Stimulated activated CD4-positive, alpha-beta T cell treated with anti-CD3 and anti-CD28 coated beads, Interleukin-4, amount 100 ng/mL, for 24 hours (primary cell): Measurements from ENCODE around the gene PLEKHA5.

ENCODE experiments used
- DNase-seq: peaks from one replicate; pipeline ENCODE4 v3.0.0-alpha.2; 2020

PLEKHA5 gene

DNA sequence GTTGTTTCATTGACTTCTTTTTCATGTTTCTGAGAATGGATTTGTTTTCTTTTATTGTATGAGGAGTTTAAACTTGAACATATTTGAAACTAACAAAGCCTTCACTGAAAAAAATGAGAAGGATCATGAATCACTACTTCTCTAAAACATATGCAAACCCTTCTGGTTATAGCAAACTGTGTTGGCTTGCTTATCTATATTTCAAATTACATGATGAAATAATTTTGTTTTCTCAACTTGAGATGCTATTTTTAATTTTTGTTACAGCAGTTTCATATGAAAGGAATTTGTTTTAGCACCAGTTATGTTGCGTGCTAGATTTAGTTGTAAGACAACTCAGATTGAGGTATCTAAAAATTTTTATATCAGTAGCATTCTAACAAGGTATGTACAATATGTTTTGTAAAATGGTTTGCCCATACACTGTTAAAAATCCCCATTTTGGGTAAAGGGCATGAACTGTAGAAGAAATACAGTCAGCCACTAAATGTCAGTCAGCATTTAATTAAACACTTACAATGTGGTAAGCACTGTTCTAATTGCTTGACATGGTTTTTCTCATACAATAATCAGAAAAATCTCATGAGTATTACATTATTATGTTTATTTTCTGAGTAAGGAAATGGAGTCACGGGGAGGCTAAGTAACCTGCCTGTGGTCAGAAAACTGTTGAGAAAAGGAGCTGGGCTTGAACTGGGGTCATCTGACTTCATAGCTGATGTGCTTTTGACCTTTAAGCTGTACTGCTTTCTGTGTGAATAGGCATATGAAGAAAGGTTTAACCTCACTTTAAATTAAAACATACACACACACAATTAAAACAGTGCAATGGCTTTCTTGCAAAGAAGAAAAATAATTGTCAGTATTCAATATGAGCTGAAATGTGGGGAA is 105.7 kb downstream of the PLEKHA5 start:
- DNase-seq = no peak

DNA sequence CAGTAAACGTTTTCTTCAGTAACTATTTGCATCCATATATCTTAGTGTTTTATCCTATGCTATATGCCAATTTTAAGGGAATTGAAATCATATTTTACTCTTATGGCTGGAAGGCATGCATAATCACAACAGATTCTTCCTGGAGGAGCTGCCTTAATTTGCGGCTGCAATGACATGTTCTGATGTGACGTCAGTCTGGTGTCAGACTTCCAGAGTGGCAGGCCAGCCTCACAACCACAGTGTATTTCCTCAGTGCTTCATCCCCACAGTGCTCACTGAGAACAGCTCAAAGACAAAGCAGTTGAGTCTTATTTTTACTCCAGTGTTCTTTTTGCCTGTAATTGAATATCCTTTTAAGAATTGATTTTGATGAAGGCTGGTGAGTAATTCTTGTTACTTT is 107.1 kb downstream of the PLEKHA5 start:
- no peak for DNase-seq

DNA sequence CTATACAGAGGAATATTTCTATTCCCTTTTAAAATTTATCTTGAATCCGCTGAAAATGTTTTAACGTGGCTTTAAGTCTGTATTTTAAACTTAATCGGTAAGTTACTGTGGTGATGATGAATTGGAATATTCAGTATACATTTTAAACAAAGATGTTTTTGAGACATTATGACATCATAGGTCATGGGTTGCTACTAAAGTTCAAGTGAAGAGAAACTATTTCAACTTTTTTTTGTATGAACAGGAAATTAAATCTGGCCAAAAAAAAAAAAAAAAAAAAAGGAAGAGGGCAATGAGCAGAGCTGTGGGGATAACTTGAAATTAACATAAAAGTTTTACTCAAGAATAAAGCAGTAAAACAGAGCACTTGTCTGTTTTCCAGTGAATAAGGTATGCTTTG is 109.0 kb downstream of the PLEKHA5 start:
- no peak for DNase-seq

DNA sequence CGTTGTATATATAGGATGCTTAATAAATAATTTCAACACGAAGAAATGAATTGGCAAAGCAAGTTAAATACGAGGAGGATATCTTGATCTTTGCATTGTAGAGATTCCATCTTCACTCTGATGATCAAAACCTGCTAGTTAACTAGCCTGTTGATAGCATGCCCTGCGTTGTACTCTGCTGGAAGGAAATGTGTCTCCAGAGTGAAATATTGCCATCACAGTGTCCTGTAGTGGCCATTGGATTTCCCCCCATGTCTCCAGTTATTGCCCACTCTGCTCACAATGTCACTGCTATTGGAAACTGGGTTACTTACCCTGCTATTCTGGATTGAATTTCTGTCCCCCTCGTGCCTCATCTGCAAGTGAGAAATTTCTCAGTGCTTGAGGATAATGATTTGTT is 109.6 kb downstream of the PLEKHA5 start:
- no peak for DNase-seq

- DNase-seq = no peak
Observed at GRCh38 chr12:19239616-19240234, 110.2 kb downstream of the PLEKHA5 start.

DNA sequence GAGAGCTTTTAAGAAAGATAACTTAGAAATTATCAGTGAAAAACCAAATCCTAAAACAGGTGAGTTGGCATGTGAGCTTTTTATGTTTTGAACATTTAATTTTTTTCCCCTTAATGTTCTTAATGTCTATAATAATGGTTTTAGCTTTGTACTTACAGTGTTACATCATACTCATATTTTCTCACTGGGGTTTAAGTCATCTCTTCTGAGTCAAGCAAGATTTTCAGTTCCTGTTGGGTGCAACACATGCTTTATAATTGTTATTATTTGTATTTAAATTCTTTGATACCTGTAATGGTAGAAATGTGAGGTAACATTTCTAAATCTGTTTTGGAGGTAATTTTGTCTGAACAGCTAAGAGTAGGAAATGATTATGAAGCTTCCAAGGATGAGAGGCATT is 113.0 kb downstream of the PLEKHA5 start:
- DNase-seq = no peak

- DNase-seq = no peak
Observed at GRCh38 chr12:19243551-19243950, 114.0 kb downstream of the PLEKHA5 start.

DNA sequence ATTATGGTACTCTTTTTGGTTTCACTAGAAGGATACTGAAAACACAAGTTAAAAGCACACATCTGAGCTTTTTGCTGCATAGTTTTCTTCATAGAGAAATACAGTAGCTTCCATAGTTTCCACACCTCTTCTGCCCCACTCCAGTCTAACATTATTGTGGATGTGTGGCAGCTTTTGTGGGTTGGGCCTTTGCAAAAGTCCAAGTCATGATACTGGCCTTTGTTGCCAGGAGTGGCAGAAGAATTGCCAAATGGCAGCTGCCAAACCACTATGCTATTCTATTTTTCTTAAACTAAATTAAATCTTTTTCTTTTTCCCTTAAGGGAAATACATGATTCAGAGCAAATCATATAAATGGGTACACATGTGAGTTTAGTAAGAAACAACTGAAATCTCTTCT is 114.8 kb downstream of the PLEKHA5 start:
- DNase-seq = no peak

GRCh38 chr12:19245106-19245505 is 115.6 kb downstream of the PLEKHA5 start:
- DNase-seq = no peak

GRCh38 chr12:19245666-19246065 is 116.1 kb downstream of the PLEKHA5 start:
- no peak for DNase-seq

DNA sequence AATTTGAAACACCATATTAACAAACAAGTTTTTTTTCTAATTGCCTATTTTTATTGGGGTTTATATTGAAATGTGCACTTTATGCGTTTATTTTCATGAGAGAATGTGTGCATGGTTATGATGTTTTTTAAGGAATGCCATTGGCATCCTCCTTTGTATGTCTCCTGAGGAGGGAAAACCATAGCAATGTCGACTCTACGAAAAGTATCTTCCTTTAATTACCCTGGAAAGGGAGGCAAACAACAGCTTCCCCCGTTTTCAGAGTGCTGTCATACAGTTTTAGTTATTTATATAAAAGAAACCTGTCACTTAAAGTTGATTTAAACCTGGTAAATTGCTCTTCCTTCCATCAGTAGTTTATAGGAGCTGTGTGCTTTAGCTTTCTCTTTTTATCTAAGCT is 117.4 kb downstream of the PLEKHA5 start:
- DNase-seq = no peak

DNA sequence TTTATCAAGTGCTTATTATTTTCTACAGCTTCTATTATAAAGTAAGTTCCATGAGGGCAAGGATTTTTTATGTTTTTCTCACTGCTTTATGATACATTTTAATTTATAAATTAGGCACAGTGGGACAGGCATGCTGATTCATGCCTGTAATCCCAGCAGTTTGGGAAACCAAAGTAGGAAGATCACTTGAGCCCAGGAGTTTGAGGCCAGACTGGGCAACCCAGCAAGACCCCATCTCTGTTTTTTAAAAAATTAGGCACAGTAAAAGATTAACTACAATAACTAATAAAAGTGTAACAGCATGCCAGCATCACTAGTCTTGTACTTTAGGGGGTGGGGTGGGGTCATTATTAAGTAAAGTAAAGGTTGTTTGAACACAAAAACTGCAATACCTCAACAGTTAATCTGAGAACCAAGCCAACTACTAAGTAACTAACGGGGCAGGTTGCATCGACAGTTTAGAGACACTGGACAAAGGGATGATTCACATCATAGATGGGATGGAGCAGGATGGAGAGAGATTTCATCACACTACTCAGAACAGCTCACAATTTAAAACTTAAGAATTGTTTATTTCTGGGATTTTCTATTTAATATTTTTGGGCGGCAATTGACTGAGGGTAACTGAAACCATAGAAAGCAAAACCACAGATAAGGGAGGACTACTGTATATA is 119.5 kb downstream of the PLEKHA5 start:
- no peak for DNase-seq

DNA sequence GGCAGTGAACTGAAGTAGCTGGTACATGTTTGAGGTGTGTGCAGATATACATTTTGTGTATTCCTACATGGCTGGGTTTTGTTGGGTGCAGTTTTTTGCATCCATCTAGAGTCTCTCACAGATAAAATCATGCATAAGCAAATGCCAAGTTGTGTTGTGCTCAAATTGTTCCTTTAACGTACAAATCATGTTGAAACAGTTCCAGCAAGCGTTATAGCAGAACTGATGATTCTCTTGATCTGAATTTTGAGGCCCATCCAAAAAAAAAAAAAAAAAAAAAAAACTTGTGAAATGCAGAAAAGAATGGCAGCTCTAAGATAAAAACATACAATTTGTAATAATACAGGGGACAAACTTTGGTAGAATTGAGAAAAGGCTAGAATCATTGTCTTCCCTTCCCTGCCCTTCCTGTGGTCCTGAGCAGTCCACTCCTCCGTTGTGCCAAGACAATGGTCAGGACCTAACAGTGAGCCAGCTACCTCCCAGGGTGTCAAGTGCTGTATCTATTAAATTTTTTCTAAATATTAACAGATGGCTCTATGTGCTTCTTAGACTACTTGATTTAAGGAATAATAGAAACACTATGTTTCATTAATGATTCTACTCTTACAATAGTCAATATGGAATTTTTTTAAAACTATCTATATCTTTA is 122.1 kb downstream of the PLEKHA5 start:
- no peak for DNase-seq

DNA sequence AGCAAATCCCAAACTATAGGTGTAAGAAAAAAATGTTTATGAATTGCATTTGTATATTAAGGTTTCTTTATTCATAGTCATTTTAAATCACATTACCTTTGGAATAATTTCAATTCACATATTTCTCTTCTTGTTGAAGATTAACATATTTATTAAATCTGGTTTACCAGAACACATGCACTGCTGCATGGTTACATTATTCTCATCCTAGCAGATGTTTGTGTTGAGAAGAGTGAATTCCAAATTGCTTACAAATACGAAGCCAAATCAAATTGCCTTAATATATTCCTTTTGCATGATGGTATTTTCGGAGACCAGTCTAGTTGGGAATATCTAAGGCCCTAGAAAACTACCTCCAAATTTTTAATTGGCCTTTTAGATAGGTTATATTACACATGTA is 130.6 kb downstream of the PLEKHA5 start:
- no peak for DNase-seq

DNA sequence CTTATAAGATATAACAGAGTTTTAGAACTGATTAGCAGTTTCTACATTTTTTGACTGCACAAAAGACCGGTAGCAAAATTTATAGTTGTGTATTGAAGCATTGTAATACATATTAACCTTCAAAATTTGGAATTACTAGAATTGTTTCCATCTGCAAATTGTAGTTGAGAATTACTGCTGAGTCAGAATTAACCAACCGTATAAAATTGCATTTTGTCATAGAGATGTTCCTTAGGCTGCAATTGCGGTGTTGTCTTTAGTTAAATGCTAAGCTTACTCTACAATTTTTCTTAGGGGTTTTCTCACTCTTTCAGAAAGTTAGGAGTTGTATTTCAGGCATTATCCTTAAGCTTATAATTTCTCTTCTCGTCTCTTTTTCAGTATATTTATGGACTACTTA is 132.2 kb downstream of the PLEKHA5 start:
- no peak for DNase-seq

DNA sequence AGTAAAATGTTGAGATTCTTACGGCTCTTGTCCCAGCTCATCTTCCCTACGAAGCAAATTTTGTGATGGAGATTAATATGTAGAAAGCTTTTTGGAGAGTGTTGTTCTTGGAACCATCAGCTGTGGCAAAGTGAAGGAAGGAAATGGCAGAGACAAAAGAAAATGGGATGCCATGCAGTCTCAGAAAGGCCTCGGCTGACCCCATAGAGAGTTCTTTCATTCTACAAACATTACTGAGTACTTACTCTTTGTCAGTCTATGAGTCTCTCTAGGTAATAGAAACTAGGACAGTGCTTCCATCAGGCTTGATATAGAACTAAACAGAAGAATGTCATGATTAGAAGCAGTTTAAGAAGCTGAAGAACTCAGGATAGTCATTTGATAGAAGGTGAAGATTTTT is 134.1 kb downstream of the PLEKHA5 start:
- DNase-seq = no peak

- peak; percentile 35 for DNase-seq
Observed at GRCh38 chr12:19273482-19274330, 144.2 kb downstream of the PLEKHA5 start.

DNA sequence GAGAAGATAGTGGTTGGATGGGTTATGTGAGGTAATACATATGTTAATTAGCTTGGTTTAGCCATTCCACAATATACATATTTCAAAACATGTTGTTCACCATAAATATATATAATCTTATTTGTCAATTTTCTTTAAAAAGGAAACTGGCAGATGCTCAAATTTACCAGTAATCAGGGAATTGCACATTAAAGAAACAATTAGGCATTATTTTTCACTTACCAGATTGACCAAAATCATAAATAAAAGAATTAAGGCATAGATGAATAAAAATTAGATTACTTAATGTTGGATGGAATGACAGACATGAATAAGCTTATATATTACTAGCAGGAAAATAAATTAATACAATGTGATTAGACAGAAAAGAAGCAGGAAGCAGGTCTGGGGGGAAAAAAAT is 147.2 kb downstream of the PLEKHA5 start:
- DNase-seq = no peak

- DNase-seq = no peak
Observed at GRCh38 chr12:19277711-19278110, 148.2 kb downstream of the PLEKHA5 start.

- no peak for DNase-seq
Observed at GRCh38 chr12:19278407-19278806, 148.9 kb downstream of the PLEKHA5 start.

- DNase-seq = no peak
Observed at GRCh38 chr12:19282133-19282699, 152.7 kb downstream of the PLEKHA5 start.

DNA sequence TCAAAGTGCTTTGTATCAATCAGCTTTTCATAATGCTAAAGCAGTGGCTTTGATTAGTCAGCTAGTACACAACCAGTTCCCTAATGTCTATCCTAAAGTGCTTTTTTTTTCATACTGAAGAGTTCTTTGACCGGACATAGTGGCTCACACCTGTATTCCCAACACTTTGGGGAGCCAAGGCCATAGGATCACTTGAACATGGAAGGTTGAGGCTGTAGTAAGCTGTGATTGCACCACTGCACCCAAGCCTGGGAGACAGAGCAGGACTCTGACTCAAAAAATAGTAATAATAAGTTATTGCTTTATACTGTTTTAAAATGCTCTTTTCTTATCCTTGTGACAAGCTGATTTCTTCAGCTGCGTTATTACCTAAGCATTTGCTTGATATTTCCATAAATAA is 155.1 kb downstream of the PLEKHA5 start:
- DNase-seq = no peak
